Measurements from ENCODE around the gene DGAT2.

DNA sequence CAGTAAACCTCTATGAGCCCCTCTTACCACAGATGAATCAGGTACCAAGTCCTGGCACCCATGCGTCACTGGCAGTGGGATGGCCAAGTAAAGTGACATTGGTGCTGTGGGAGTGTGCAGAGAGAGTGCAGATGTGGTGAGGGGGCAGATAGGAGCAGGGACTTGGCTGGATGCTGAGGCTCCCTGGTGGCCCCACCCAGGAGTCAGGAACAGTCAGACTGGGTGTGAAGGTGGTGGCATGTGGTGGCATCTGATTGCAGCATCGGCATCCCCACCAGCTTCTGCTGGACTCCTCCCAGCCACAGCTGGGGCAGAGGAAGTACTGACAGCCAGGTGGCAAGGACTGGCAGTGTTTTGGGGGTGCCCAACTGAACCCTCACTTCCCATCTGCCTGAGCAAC, 11.4 kb downstream of the DGAT2 start:
- TF ChIP-seq, protein P1, sequence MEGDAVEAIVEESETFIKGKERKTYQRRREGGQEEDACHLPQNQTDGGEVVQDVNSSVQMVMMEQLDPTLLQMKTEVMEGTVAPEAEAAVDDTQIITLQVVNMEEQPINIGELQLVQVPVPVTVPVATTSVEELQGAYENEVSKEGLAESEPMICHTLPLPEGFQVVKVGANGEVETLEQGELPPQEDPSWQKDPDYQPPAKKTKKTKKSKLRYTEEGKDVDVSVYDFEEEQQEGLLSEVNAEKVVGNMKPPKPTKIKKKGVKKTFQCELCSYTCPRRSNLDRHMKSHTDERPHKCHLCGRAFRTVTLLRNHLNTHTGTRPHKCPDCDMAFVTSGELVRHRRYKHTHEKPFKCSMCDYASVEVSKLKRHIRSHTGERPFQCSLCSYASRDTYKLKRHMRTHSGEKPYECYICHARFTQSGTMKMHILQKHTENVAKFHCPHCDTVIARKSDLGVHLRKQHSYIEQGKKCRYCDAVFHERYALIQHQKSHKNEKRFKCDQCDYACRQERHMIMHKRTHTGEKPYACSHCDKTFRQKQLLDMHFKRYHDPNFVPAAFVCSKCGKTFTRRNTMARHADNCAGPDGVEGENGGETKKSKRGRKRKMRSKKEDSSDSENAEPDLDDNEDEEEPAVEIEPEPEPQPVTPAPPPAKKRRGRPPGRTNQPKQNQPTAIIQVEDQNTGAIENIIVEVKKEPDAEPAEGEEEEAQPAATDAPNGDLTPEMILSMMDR (conservative IDR thresholded peaks at IDR 0.05), result no peak
- no peak for TF ChIP-seq EZH2 (IDR thresholded peaks at IDR 0.05; ENCODE audit: low read depth)
